A549 (cell line): ENCODE data around the gene CD80.

ENCODE experiments used
- EHMT2 ChIP-seq: fragments of 200-600 bp; sonication (generic); IDR thresholded peaks from 2 replicates; pipeline ENCODE4 v1.6.1; 2016; ENCODE audit warnings: antibody characterized with exemption, low read depth, mild to moderate bottlenecking, moderate library complexity
- MAZ ChIP-seq: fragments of 150-350 bp; IDR thresholded peaks from 2 replicates; pipeline ENCODE4 v1.6.1; 2014; ENCODE audit warnings: antibody characterized with exemption, low read depth, low read length, borderline replicate concordance
- POLR2A ChIP-seq: IDR thresholded peaks from 2 replicates; pipeline ENCODE4 v1.6.1; 2012; ENCODE audit warnings: mild to moderate bottlenecking, low read length
- RAD21 ChIP-seq, 2 experiments: fragments of >200 bp in 1 of 2; sonication (Bioruptor Twin) in 1 of 2; formaldehyde crosslinking in 1 of 2; IDR thresholded peaks in 1 of 2; conservative IDR thresholded peaks in 1 of 2; 2 replicates in 1 of 2; 3 replicates in 1 of 2; pipeline ENCODE4 v1.6.1; 2012 to 2018; ENCODE audit warnings: inconsistent platforms in 1 of 2
- REST ChIP-seq: fragments of 200-600 bp; sonication (generic); IDR thresholded peaks from 2 replicates; pipeline ENCODE4 v1.6.1; 2016; ENCODE audit warnings: antibody characterized with exemption, mild to moderate bottlenecking, moderate library complexity
- ZFP36 ChIP-seq: fragments of 450-650 bp; IDR thresholded peaks from 2 replicates; pipeline ENCODE4 v1.6.1; 2014; ENCODE audit warnings: borderline replicate concordance; ENCODE audit not compliant: partially characterized antibody
- TF ChIP-seq, protein P1 (sequence below): fragments of >200 bp; sonication (Bioruptor Twin); formaldehyde crosslinking; IDR thresholded peaks from 3 replicates; pipeline ENCODE4 v1.5.1; 2016

DNA sequence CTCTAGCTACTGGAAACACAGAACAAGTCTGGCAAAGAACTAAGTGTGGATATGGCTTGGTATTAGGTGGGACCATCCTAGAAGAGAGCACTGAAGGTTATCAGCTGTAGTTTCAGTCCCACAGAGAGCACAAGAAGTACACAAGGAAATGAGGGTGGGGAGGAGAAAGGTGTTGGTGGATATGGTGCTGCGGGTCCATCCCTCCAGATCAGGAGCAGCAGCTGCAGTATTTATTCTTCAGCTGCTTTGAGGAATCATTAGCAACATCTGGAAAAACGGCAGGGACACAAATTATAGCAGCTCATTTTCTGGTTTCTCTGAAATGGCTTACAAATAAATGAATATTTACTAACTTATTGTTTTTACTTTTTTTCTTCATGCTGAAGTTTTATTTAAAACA lies 29.0 kb downstream of the CD80 start:
- no peak for TF ChIP-seq POLR2A
- TF ChIP-seq, protein P1, sequence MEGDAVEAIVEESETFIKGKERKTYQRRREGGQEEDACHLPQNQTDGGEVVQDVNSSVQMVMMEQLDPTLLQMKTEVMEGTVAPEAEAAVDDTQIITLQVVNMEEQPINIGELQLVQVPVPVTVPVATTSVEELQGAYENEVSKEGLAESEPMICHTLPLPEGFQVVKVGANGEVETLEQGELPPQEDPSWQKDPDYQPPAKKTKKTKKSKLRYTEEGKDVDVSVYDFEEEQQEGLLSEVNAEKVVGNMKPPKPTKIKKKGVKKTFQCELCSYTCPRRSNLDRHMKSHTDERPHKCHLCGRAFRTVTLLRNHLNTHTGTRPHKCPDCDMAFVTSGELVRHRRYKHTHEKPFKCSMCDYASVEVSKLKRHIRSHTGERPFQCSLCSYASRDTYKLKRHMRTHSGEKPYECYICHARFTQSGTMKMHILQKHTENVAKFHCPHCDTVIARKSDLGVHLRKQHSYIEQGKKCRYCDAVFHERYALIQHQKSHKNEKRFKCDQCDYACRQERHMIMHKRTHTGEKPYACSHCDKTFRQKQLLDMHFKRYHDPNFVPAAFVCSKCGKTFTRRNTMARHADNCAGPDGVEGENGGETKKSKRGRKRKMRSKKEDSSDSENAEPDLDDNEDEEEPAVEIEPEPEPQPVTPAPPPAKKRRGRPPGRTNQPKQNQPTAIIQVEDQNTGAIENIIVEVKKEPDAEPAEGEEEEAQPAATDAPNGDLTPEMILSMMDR = no peak
- no peak for TF ChIP-seq EHMT2
- no peak for TF ChIP-seq MAZ
- TF ChIP-seq RAD21 (conservative IDR thresholded peaks at IDR 0.05 in 1 of 2, IDR thresholded peaks at IDR 0.05 in 1 of 2) = no peak
- no peak for TF ChIP-seq REST
- TF ChIP-seq ZFP36 = no peak
